ENCODE results near the gene DSCAML1. TPM values are rescaled to one million over a fixed set of nuclear protein-coding genes. Genes with fewer than 3 reads are reported as not detected.
A peak's percentile ranks its signal among the peaks of the same experiment; 100 is the strongest.

DSCAML1 gene
- total RNA-seq, 2 experiments from 2014 or later: 0.29 to 0.67 TPM

DNA sequence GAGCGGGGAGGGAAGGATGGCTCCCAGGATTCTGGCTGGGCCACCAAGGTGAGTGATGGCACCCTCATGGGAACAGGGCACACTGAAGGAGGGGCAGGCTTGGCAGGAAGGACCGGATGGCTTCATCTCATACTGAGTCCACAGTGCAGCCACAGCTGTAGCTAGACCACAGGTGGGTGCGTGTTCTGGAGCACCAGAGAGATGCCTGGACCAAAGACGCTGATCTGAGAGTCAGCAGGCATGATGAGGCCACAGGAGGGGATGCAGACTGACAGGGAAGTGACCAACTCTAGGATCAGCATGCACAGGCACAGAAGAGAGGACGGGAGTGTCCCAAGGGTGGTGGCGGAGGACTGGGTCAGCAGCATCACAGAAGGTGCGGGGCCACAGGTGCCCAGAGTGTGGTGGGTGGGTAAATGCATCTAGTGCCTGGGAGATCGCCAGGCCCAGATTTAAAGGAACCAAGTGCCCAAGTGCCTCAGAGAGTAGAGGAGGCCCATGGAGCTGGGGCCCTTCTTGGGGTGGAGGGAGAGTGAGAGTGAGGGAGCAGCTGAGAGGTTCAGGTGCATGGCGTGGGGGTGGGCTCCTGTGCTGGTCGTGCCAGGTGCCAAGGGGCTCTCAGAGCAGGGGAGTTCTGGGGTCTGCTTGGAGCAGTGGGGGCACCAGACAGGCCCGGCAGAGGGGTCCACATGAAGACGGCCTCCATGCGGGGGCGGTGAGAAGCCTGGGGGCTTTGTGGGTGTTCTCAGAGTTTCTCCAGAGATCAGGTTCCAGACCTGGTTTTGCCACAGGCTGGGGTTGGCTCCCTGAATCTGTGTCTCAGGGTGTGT, 355.7 kb downstream of the DSCAML1 start:
- no peaks in the 10 kb centered on the region for H3K9me3 Mint-ChIP-seq
- CTCF ChIA-PET: interaction anchor here (0.9 kb wide), 1 partner anchor 15 kb away, joined by 3 read pairs; no protein-coding TSS in a partner anchor

DNA sequence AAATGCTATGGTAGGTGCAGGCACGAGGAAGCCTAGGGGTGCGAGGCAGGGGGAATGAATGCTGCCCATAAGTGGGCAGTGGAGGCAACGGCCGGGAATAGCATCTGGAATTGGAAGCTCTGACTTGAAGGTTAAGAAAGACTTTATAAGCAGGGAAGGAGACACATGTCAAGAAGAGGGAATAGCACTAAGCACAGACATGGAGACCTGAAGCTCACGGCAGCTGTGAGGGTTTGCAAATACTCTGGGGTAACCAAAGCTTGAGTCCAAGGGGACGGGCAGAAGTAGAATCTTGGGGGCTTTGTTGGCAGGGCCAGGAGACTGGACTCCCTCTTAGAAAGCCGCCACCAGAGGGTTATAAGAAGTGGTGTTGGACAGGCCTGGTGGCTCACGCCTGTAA, 356.8 kb downstream of the DSCAML1 start:
- ChIA-PET CTCF (no interaction called here), POLR2A (no interaction called here)
- Mint-ChIP-seq H3K27ac (no peak overlapping the region), H3K36me3 (no peaks in the 10 kb centered on the region), H3K27me3 (peaks cover 36% of the 10 kb centered on the region), H3K4me3 (no peak overlapping the region), H3K9me3 (no peaks in the 10 kb centered on the region), H3K4me1 (ENCODE audit: low read depth) (no peaks in the 10 kb centered on the region)
- DNase-seq: no peak
- intact Hi-C loops (cut with micrococcal nuclease): no loop called here

More for the DNA sequence above, 355.7 kb downstream of the DSCAML1 start:
- intact Hi-C loops (cut with micrococcal nuclease): no loop called here
- no peak overlapping the region for H3K4me3 Mint-ChIP-seq
- peaks cover 35% of the 10 kb centered on the region for H3K27me3 Mint-ChIP-seq
- H3K4me1 Mint-ChIP-seq (ENCODE audit: low read depth): no peaks in the 10 kb centered on the region
- no peak overlapping the region for H3K27ac Mint-ChIP-seq
- POLR2A ChIA-PET: no interaction called here
- no peak for DNase-seq
- H3K36me3 Mint-ChIP-seq: no peaks in the 10 kb centered on the region

DNA sequence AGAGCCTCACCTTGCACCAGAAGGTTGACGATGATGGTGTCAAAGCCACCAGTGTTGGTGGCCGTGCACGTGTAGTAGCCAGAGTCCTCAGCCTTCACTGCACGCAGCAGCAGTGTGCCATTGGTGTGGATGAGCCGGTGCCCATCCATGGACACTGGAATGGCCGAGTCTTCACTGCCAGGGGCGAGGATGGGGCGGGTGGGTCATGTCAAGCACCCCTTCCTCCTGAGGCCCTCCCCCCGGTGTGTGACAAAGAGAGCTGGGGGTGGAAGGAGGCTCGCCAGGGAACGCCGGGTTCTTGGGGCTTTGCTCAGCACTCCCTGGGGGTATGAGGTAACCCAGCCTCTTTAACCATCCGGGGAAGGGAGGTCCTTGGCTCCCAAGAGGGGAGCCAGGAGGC, 357.8 kb downstream of the DSCAML1 start:
- ChIA-PET POLR2A (no interaction called here), CTCF (interaction anchor here (1.0 kb wide), 1 partner anchor 13 kb away, joined by 4 read pairs; no protein-coding TSS in a partner anchor)
- intact Hi-C loops (cut with micrococcal nuclease): no loop called here
- no peaks in the 10 kb centered on the region for H3K4me1 Mint-ChIP-seq (ENCODE audit: low read depth)
- no peak overlapping the region for H3K4me3 Mint-ChIP-seq
- no peaks in the 10 kb centered on the region for H3K36me3 Mint-ChIP-seq
- no peak for DNase-seq
- H3K9me3 Mint-ChIP-seq: no peaks in the 10 kb centered on the region
- peaks cover 31% of the 10 kb centered on the region for H3K27me3 Mint-ChIP-seq
- H3K27ac Mint-ChIP-seq: no peak overlapping the region

DNA sequence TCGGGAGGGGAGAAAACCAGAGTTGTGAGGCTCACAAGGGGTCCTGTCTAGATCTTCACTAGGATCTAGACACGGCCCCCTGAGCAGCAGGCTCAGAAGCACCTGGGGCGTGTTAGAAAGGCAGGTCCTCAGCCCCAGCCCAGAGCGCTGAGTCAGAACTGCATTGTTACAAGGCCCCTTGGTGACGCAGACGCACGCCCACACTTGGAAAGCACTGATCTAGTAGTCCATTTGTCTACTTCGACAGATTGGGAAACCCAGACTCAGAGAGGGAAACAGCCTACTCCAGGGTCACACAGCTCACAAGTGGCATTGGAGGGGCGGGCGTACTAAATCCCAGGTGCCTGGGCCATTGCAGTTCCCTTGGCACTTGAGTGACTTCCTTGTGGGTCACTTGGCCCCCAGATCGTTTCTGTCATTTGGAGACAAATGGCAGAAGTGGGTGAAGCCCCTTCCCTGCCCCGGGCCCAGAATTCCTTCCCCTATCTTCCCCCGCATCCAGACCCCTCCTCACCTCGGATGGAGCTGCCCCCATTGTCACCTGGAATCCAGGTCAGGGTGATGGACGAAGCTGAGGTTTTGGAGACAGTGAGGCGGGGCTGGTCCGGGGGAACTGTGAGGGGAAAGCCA, 358.5 kb downstream of the DSCAML1 start:
- H3K27ac Mint-ChIP-seq: no peak overlapping the region
- H3K4me3 Mint-ChIP-seq: no peak overlapping the region
- intact Hi-C loops (cut with micrococcal nuclease): loop anchor here (1.0 kb wide), 1 partner anchor 18 kb away; no protein-coding TSS in a partner anchor
- no peaks in the 10 kb centered on the region for H3K9me3 Mint-ChIP-seq
- ChIA-PET CTCF (interaction anchor here (1.0 kb wide), 1 partner anchor 12 kb away, joined by 4 read pairs; no protein-coding TSS in a partner anchor), POLR2A (no interaction called here)
- peak; percentile 86 for DNase-seq
- no peaks in the 10 kb centered on the region for H3K36me3 Mint-ChIP-seq
- no peaks in the 10 kb centered on the region for H3K4me1 Mint-ChIP-seq (ENCODE audit: low read depth)
- peaks cover 24% of the 10 kb centered on the region for H3K27me3 Mint-ChIP-seq

DNA sequence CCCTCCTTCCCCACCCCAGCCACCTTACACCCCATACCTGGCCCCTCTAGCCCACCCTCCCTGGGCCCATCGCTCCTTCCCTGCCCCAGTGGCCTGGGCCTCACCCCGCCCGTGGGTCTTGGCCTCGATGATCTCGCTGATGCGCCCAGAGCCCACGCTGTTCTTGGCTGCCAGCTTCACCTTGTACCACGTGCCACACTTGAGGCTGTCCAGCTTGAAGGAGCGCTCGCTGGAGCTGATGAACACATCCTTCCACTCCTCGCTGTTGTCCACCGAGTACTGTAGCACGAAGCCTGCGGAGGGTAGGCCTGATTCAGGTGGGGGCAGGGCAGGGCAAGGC, 359.3 kb downstream of the DSCAML1 start:
- Mint-ChIP-seq H3K9me3 (no peaks in the 10 kb centered on the region), H3K4me3 (no peak overlapping the region), H3K4me1 (ENCODE audit: low read depth) (no peaks in the 10 kb centered on the region), H3K27me3 (peaks cover 19% of the 10 kb centered on the region), H3K27ac (no peak overlapping the region), H3K36me3 (no peaks in the 10 kb centered on the region)
- intact Hi-C loops (cut with micrococcal nuclease): loop anchor here (1.0 kb wide), 1 partner anchor 19 kb away; no protein-coding TSS in a partner anchor
- POLR2A ChIA-PET: no interaction called here
- DNase-seq: no peak
- CTCF ChIA-PET: interaction anchor here (1.3 kb wide), 1 partner anchor 183 kb away, joined by 3 read pairs; no protein-coding TSS in a partner anchor

DNA sequence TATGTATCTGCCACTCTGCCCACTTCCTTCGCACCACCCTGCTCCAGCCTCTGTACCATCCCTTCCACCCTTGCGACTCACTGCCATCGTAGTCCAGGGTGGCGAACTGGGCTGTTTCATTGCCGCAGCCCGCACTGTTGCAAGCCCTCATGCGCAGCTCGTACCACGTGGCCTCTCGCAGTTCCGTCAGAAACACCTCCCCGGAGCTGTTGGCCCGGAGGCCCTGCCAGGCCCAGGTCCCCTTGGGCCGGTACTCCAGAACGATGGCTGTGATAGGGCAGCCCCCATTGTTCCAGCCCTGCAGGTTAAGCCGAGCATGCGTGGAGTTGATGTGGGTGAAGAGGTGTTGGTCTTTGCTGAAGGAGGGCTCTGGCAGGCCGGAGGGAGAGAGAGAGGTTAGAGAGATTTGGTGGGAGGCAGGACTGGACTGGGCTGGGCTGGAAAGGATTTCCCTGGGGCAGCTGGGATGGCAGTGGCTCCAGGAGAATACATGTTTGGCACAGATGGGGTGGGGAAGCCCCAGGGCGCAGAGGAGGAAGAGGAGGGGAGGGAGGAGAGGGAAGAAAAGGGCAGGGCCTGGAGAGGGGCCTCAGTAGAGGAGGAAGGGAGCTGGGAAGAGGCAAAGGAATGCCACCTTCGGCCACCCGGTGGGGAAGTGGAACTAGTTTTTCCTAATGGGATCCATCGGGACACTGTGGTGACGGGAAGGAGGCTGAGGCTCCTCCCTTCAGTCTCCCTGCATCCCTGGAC, 359.8 kb downstream of the DSCAML1 start:
- DNase-seq: no peak
- Mint-ChIP-seq H3K4me1 (ENCODE audit: low read depth) (no peaks in the 10 kb centered on the region), H3K27ac (no peak overlapping the region), H3K4me3 (no peak overlapping the region), H3K36me3 (no peaks in the 10 kb centered on the region), H3K9me3 (no peaks in the 10 kb centered on the region), H3K27me3 (peaks cover 17% of the 10 kb centered on the region)
- ChIA-PET CTCF (interaction anchor here (1.3 kb wide), 1 partner anchor 184 kb away, joined by 3 read pairs; no protein-coding TSS in a partner anchor), POLR2A (no interaction called here)
- intact Hi-C loops (cut with micrococcal nuclease): no loop called here

DNA sequence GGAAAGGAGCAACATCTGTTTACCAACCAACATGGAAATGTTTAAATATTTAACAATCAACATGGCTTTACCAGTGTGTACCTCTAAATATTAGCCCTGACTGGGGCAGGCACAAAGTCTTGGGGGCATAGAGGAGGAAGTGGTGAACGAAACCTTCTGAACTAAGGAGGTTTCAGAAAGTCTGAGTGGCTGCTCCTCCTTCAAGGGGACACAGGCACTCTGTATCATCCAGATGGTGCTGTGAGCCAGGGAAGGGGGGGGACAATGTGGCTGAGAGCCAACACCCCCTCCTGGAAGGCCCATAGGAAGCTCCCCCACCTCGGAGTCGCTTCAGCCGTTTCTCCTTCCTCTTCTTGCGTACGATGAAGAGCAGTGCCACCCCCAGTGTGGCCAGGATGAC, 361.7 kb downstream of the DSCAML1 start:
- H3K4me1 Mint-ChIP-seq (ENCODE audit: low read depth): no peaks in the 10 kb centered on the region
- intact Hi-C loops (cut with micrococcal nuclease): no loop called here
- H3K27ac Mint-ChIP-seq: no peak overlapping the region
- H3K27me3 Mint-ChIP-seq: peaks cover 7% of the 10 kb centered on the region
- H3K4me3 Mint-ChIP-seq: no peak overlapping the region
- no peaks in the 10 kb centered on the region for H3K9me3 Mint-ChIP-seq
- no peaks in the 10 kb centered on the region for H3K36me3 Mint-ChIP-seq
- DNase-seq: no peak
- ChIA-PET CTCF (interaction anchor here (1.3 kb wide), 1 partner anchor 9 kb away, joined by 5 read pairs; no protein-coding TSS in a partner anchor), POLR2A (no interaction called here)

DNA sequence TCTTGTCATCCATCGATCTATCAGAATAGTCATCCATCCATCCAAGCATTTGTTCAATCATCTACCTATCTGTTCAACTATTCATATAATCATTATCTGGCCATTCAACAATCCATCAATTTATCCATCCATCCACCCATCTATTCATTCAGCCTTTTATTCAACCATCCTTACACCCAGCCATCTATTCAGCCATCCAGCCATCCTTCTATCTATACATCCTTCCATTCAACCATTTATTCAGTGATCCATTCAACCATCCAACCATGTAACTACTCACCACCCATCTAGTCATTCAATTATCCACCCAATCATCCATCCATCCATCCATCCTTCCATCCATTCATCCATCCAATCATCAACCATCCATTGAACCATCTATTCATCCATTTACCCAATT, 362.5 kb downstream of the DSCAML1 start:
- Mint-ChIP-seq H3K4me1 (ENCODE audit: low read depth) (no peaks in the 10 kb centered on the region), H3K4me3 (no peak overlapping the region), H3K27me3 (peaks cover 6% of the 10 kb centered on the region), H3K9me3 (no peaks in the 10 kb centered on the region), H3K36me3 (no peaks in the 10 kb centered on the region), H3K27ac (no peak overlapping the region)
- no peak for DNase-seq
- CTCF ChIA-PET: no interaction called here
- intact Hi-C loops (cut with micrococcal nuclease): no loop called here
- POLR2A ChIA-PET: no interaction called here

DNA sequence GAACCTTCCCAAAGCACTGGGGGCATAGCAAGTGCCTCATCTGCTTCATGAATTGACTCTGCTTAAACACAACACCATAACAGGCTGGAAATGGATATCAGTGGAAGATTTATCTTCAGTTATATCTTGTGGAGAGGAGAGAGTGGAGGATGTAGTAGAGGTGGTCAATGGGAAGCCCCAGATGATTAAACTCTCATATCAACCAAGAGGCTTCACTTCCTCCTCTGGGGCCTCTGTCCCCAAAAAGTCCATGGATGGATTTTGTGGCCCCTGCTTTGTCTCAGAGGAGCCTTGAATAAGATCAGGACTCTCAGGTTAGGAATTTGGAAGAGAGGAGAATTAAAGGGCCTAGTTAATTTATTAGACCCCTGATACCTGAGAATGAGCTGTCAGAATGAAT, 363.3 kb downstream of the DSCAML1 start:
- intact Hi-C loops (cut with micrococcal nuclease): no loop called here
- H3K4me3 Mint-ChIP-seq: no peak overlapping the region

DNA sequence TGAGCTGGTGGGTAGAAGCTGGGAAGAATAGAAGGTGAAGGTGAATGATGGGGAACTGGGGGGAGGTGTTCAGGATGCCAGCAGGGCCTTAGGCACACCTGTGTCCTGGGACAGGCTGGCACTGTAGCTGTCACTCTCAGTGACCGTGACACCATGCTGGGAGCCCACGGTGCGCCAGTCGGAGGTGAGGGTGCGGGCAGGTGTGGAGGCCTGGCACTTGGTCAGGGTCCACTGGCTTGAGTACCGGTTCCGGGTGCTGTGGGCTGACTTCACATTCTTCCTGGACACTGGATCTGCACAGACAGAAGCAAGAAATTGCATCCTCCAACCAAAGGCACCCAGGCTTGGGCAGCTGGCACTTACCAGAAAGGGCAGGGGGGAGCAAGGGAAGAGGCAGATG, 365.6 kb downstream of the DSCAML1 start:
- peaks cover 2% of the 10 kb centered on the region for H3K4me1 Mint-ChIP-seq (ENCODE audit: low read depth)
- no peak overlapping the region for H3K27ac Mint-ChIP-seq
- H3K36me3 Mint-ChIP-seq: no peaks in the 10 kb centered on the region
- no peak for DNase-seq
- intact Hi-C loops (cut with micrococcal nuclease): no loop called here
- H3K9me3 Mint-ChIP-seq: no peaks in the 10 kb centered on the region
- no peak overlapping the region for H3K4me3 Mint-ChIP-seq
- POLR2A ChIA-PET: no interaction called here
- peaks cover 2% of the 10 kb centered on the region for H3K27me3 Mint-ChIP-seq
- CTCF ChIA-PET: interaction anchor here (1.1 kb wide), 1 partner anchor 12 kb away, joined by 4 read pairs; no protein-coding TSS in a partner anchor

More for the DNA sequence above, 363.3 kb downstream of the DSCAML1 start:
- DNase-seq: no peak
- ChIA-PET POLR2A (no interaction called here), CTCF (no interaction called here)
- Mint-ChIP-seq H3K4me1 (ENCODE audit: low read depth) (no peaks in the 10 kb centered on the region), H3K9me3 (no peaks in the 10 kb centered on the region), H3K27ac (no peak overlapping the region), H3K27me3 (peaks cover 6% of the 10 kb centered on the region), H3K36me3 (no peaks in the 10 kb centered on the region)

DNA sequence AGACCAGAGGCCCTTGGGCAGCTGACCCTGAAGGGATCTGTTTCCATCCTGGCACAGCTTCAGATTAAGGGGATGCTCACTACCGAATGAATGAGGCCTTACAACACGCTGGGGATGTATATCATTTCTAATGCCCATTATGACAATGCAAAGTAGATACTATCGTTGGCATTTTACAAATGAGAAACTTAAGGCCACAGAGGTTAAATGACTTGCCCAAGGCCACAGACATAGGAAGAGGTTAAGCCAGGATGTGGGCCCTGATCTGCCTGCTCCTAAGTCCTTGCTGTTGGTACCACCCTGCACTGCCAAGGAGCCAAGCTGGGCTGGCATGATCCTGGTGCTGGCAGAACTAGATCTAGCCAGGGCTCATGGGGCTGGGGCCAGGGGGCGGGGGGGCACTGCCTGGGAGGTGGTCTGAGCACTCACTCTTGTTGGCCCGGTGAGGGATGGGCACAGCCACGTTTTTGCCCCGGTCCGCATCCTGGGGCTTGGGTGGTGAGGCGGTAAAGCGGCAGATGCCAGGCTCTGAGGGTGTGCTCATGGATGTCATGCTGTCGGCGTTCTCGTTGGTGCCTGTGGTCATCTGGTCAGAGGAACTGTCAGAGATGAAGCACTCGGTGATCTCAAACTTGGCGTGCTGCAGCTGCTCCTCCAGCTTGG, 366.6 kb downstream of the DSCAML1 start:
- H3K27ac Mint-ChIP-seq: no peak overlapping the region
- H3K4me1 Mint-ChIP-seq (ENCODE audit: low read depth): peaks cover 4% of the 10 kb centered on the region
- intact Hi-C loops (cut with micrococcal nuclease): no loop called here
- no peak overlapping the region for H3K4me3 Mint-ChIP-seq
- no peaks in the 10 kb centered on the region for H3K27me3 Mint-ChIP-seq
- DNase-seq: no peak
- ChIA-PET CTCF (interaction anchor here (1.1 kb wide), 1 partner anchor 13 kb away, joined by 4 read pairs; no protein-coding TSS in a partner anchor), POLR2A (no interaction called here)
- H3K36me3 Mint-ChIP-seq: no peaks in the 10 kb centered on the region
- no peaks in the 10 kb centered on the region for H3K9me3 Mint-ChIP-seq

DNA sequence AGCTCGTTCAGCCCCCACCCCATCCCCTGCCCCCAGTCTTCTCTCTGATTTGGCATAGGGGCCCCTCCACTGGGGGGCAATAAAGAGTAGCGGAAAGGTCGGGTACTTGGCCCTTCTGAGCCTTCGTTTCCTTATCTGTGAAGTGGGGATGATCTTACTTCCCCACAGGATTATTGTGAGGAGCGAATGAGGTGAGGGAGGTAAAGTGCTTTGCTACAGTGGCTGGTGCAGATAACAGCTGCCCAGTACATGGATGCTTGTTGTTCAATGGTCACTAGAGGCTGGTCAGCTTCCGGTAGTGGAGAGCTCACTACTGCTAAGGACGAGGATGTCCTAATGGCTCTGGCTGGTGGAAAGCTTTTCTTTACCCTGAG, 368.2 kb downstream of the DSCAML1 start:
- Mint-ChIP-seq H3K27ac (no peak overlapping the region), H3K4me3 (no peak overlapping the region), H3K27me3 (no peaks in the 10 kb centered on the region), H3K4me1 (ENCODE audit: low read depth) (peaks cover 4% of the 10 kb centered on the region), H3K36me3 (no peaks in the 10 kb centered on the region), H3K9me3 (no peaks in the 10 kb centered on the region)
- CTCF ChIA-PET: interaction anchor here (0.8 to 1.2 kb wide), 3 partner anchors 14 to 54 kb away, joined by 3 read pairs; no protein-coding TSS in a partner anchor
- POLR2A ChIA-PET: no interaction called here
- intact Hi-C loops (cut with micrococcal nuclease): loop anchor here (5.0 to 10.0 kb wide), 2 partner anchors 86 to 378 kb away; no protein-coding TSS in a partner anchor
- no peak for DNase-seq
